Heart right ventricle (tissue), 16 donors: ENCODE results near the gene CCT6B. TPM values are rescaled to one million over a fixed set of nuclear protein-coding genes. Genes with fewer than 3 reads are reported as not detected.

Experiments
- ATAC-seq, 8 donors: fragments of 200-7000 bp; cut with Tn5 transposase; one replicate each; pipeline ENCODE4 v1.9.1; 2020; ENCODE audit warnings: mild to moderate bottlenecking in 8 of 8, moderate library complexity in 8 of 8, moderate number of reproducible peaks in 1 of 8
- DNase-seq, 2 donors: peaks; one replicate each; pipeline ENCODE4 v3.0.0-alpha.2; 2020
- H3K27ac ChIP-seq, 10 donors: fragments of 200-600 bp; sonication (generic) in 2 of 10; one replicate each; pipeline versions ENCODE4 v1.5.0 to v1.8.0; 2020 to 2022; ENCODE audit warnings: mild to moderate bottlenecking in 3 of 10
- H3K27me3 ChIP-seq, 7 donors: fragments of 200-600 bp; one replicate each; pipeline ENCODE4 v1.8.0; 2021 to 2022; ENCODE audit warnings: mild to moderate bottlenecking in 2 of 7
- H3K36me3 ChIP-seq, 9 donors: fragments of 200-600 bp; sonication (generic) in 1 of 9; one replicate each; pipeline versions ENCODE4 v1.5.0 to v1.8.0; 2020 to 2022; ENCODE audit warnings: mild to moderate bottlenecking in 2 of 9
- H3K4me1 ChIP-seq, 9 donors: fragments of 200-600 bp; sonication (generic) in 1 of 9; one replicate each; pipeline versions ENCODE4 v1.5.0 to v1.8.0; 2020 to 2022; ENCODE audit warnings: mild to moderate bottlenecking in 4 of 9
- H3K4me3 ChIP-seq, 10 donors: fragments of 200-600 bp; sonication (generic) in 2 of 10; one replicate each; pipeline versions ENCODE4 v1.5.0 to v1.8.0; 2020 to 2022; ENCODE audit warnings: mild to moderate bottlenecking in 7 of 10, moderate library complexity in 2 of 10
- H3K9me3 ChIP-seq, 11 donors: fragments of 200-600 bp in 10 of 11; sonication (generic) in 2 of 11; one replicate each; pipeline versions ENCODE4 v1.5.0 to v1.8.0; 2013 to 2022; ENCODE audit warnings: mild to moderate bottlenecking in 2 of 11, control low read depth in 1 of 11, moderate library complexity in 1 of 11
- whole genome bisulfite sequencing, 2 donors: extraction: QIAGEN DNeasy Blood & Tissue Kit; methylation state at CpG; one replicate each; pipeline ENCODE4 v1.1.7; 2013; ENCODE audit warnings: inconsistent platforms in 1 of 2; 5-methylcytosine and 5-hydroxymethylcytosine counted together
- intact Hi-C, 10 donors: fragments of 100-400 bp; cut with DNase I; formaldehyde crosslinking; loops; one replicate each; pipeline versions ENCODE4 v1.11.1 to v1.14.2; 2022
- long read RNA-seq, 3 donors: library from polyadenylated mRNA; unstranded; transcript quantifications; one replicate each; pipeline ENCODE4 v2.0.0, GENCODE V29; 2020 to 2021
- polyA plus RNA-seq, 2 donors: library from polyadenylated mRNA; stranded (reverse); fragments of 200-250 nt; gene quantifications; one replicate each; pipeline ENCODE4 v1.2.3, GENCODE V29; 2013
- total RNA-seq, 10 donors: library from RNA; stranded (reverse); fragmentation: NEBNext Ultra II Directional in 3 of 10; extraction: Animal tissue kit (Norgen Biotek cat#: 25700) in 3 of 10; gene quantifications; one replicate each; pipeline versions ENCODE4 v1.2.1 to v1.2.4, GENCODE V29; 2021 to 2023
- TF ChIP-seq, protein P1 (sequence below), 9 donors: fragments of 200-600 bp; sonication (generic) in 2 of 9; IDR thresholded peaks; one replicate each; pipeline versions ENCODE4 v1.5.0 to v1.8.0; 2021 to 2022; ENCODE audit warnings: antibody characterized with exemption in 9 of 9, mild to moderate bottlenecking in 5 of 9, moderate library complexity in 1 of 9
- donor health status: Arrhythmogenic right ventricular cardiomyopathy.
- donor health status: ischemic (EF 13 %, LVEDD 7.1; RV severe dilation, severe dysfunction).
- donor health status: healthy with polysubstance abuse.
- donor health status: DM: no; HTN: yes; CAD: no.
- donor health status: DM: no; HTN: no; CAD: no.
- donor health status: ischemic (EF 25% LVEDD 6.9; RV normal size, moderate dysfunction).
- donor health status: ischemic (EF 25% LVEDD 5.7; RV mildly dilated, moderate dysfunction).
- donor health status: healthy.
- donor health status: DM: yes; HTN: yes; CAD: no.
- donor health status: Ischemic cardiomyopathy.
- donor health status: ischemic (EF 35%, LVEDD 5.7; RV mildly dilated, moderate dysfunction).
- donor health status: nonischemic (EF 11% LVEDD 7.7; RV severe dilation, severe dysfunction).
- donor health status: DM: yes; HTN: yes; CAD: no.
- donor health status: PGD.
- donor health status: ischemic (EF 29% LVEDD 5.4; RV normal size, mild dysfunction).
- donor health status: nonischemic (EF 23%, LVEDD 6.1; RV moderate dilation, normal function).

CCT6B gene, protein sequence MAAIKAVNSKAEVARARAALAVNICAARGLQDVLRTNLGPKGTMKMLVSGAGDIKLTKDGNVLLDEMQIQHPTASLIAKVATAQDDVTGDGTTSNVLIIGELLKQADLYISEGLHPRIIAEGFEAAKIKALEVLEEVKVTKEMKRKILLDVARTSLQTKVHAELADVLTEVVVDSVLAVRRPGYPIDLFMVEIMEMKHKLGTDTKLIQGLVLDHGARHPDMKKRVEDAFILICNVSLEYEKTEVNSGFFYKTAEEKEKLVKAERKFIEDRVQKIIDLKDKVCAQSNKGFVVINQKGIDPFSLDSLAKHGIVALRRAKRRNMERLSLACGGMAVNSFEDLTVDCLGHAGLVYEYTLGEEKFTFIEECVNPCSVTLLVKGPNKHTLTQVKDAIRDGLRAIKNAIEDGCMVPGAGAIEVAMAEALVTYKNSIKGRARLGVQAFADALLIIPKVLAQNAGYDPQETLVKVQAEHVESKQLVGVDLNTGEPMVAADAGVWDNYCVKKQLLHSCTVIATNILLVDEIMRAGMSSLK
- total RNA-seq = 1 to 10 TPM; 1.4 to 2.8 (median 1.9) TPM
- 1 to 10 TPM in 1 of 2 donors, under 1 TPM in 1; 0.67 to 1.4 TPM for polyA plus RNA-seq
- long read RNA-seq, donor 1 = 0 reads
- long read RNA-seq, donor 2, partial matches to known transcripts = 1 of 1 reads
- long read RNA-seq, donor 2, other reads (novel, unspliced or antisense) = 0 of 1 reads
- long read RNA-seq, donor 3, partial matches to known transcripts = 0 of 1 reads
- long read RNA-seq, donor 3, other reads (novel, unspliced or antisense) = 0 of 1 reads

DNA sequence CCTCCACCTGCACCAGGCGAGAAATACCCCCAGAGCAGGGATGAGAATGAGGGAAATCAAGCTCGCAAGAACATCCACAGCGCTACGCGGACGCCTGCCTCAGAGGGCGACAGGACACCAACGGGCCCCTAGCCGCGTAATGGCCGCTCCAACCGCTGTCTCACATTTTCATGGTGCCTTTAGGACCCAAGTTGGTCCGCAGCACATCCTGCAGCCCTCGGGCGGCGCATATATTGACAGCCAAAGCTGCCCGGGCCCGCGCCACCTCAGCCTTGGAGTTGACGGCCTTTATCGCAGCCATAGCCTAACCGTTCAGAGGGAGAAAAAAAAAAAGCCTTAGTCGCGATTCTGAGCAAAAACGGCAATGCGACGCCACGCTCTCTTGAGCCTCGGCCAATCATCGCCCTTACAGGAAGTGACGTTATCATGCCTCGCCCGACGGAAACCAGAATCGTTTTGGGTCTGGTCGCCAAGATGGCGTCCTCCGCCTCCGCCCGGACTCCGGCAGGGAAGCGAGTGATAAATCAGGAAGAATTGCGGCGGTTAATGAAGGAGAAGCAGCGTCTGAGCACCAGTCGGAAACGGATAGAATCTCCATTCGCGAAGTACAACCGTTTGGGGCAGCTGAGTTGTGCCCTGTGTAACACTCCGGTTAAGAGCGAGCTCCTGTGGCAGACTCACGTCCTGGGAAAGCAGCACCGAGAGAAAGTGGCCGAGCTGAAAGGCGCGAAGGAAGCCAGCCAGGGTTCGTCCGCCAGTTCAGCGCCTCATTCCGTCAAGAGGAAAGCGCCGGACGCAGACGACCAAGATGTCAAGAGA lies at the start of gene CCT6B, which contains the start of gene ZNF830:
CCT6B (minus strand) TSS at position 368 of the 819 bp plus-strand sequence; CDS start at position 301, 67 bp downstream.
ZNF830 (plus strand) TSS at position 448 of the 819 bp plus-strand sequence; CDS start at position 475, 27 bp downstream.
- ATAC-seq (peak; percentile 97 to 100 (median 99)), DNase-seq (peak; percentile 87 to 94)
- Histone ChIP-seq H3K4me3 (peak within 1 kb of the TSS; percentile 59 to 100 (median 80)), H3K4me1 (peaks cover 0 to 31% (median 23%) of the 10 kb centered on the region in 9 donors), H3K36me3 (peaks cover 0 to 36% (median 19%) of the 10 kb centered on the region in 9 donors), H3K27me3 (no peaks in the 10 kb centered on the region), H3K27ac (peak within 1 kb of the TSS; percentile 70 to 99 (median 95)), H3K9me3 (no peaks in the 10 kb centered on the region)
- TF ChIP-seq, protein P1, sequence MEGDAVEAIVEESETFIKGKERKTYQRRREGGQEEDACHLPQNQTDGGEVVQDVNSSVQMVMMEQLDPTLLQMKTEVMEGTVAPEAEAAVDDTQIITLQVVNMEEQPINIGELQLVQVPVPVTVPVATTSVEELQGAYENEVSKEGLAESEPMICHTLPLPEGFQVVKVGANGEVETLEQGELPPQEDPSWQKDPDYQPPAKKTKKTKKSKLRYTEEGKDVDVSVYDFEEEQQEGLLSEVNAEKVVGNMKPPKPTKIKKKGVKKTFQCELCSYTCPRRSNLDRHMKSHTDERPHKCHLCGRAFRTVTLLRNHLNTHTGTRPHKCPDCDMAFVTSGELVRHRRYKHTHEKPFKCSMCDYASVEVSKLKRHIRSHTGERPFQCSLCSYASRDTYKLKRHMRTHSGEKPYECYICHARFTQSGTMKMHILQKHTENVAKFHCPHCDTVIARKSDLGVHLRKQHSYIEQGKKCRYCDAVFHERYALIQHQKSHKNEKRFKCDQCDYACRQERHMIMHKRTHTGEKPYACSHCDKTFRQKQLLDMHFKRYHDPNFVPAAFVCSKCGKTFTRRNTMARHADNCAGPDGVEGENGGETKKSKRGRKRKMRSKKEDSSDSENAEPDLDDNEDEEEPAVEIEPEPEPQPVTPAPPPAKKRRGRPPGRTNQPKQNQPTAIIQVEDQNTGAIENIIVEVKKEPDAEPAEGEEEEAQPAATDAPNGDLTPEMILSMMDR (IDR thresholded peaks at IDR 0.05) = peak in 1 of 9 donors; percentile 23
- intact Hi-C loops = loop anchor here in 1 of 10 donors (2.0 kb wide), 1 partner anchor 19 kb away; the partner anchor contains the start of gene LIG3
- 0 to 1% methylated on average over 65 of the region's 65 CpGs for WGBS, 2 donors

DNA sequence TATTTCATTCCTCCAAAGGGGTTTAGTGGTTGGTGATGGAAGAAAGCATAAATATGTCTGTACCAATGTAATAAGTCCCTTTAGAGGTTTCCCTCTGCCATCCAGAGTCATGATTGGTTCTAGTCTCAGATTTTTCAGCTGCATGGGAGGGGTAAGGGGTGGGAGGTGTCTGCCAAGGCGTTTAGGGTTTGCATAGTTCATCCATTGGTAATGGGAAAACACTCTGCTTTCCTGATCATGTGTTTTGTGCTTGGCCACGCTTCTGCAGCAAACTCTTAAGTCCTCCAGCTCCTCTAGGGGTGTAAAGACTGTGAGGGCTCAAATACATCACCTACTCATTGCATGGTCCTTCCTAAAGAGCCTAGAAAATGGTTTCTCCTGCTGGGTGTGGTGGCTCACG lies 48.8 kb upstream of the CCT6B start:
- TF ChIP-seq, protein P1 (IDR thresholded peaks at IDR 0.05) = no peak
- no peak for ATAC-seq
- peaks cover 0 to 96% (median 13%) of the 10 kb centered on the region in 9 donors for H3K36me3 ChIP-seq
- no peak overlapping the region for H3K27ac ChIP-seq
- 81 to 84% methylated on average over 3 of the region's 3 CpGs for WGBS, 2 donors
- intact Hi-C loops = no loop called here
- H3K4me1 ChIP-seq = no peaks in the 10 kb centered on the region
- no peaks in the 10 kb centered on the region for H3K27me3 ChIP-seq
- no peak overlapping the region for H3K4me3 ChIP-seq
- DNase-seq = no peak
- no peaks in the 10 kb centered on the region for H3K9me3 ChIP-seq

DNA sequence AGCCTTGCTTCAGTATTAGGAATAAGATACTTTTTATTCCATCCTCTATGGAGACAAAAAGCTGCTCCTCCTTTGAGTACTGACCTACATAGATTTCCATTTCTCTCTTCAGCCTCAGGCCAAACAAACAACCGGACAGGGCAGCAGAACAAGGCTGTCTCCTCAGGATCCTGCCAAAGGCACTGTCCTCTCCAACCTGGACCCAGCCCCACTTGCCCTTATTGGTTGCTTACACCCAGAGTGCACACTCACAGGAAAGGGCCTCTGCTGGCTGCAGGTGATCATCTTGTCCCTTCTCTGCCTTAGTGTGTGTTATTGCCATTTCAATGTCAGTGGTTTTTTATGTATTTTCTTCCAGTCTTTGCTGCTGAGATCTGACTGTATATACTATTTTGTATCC lies 45.7 kb upstream of the CCT6B start:
- Histone ChIP-seq H3K4me3 (no peak overlapping the region), H3K27ac (no peak overlapping the region), H3K4me1 (peaks cover 0 to 16% (median 5%) of the 10 kb centered on the region in 9 donors), H3K36me3 (peaks cover 0 to 97% (median 16%) of the 10 kb centered on the region in 9 donors), H3K9me3 (no peaks in the 10 kb centered on the region), H3K27me3 (no peaks in the 10 kb centered on the region)
- DNase-seq = no peak
- intact Hi-C loops = no loop called here
- 72 to 95% methylated on average over 1 of the region's 1 CpG for WGBS, 2 donors
- TF ChIP-seq, protein P1 (IDR thresholded peaks at IDR 0.05) = no peak
- ATAC-seq = no peak
